ENCODE measurements around the gene LRRK1. TPM values are rescaled to one million over a fixed set of nuclear protein-coding genes. Genes with fewer than 3 reads are reported as not detected.

LRRK1 gene
- polyA plus RNA-seq, 5 donors: 1.5 to 3.0 (median 2.8) TPM

GRCh38 chr15:100975043-100975442, 55.9 kb downstream of the LRRK1 start:
- no peak for DNase-seq

DNA sequence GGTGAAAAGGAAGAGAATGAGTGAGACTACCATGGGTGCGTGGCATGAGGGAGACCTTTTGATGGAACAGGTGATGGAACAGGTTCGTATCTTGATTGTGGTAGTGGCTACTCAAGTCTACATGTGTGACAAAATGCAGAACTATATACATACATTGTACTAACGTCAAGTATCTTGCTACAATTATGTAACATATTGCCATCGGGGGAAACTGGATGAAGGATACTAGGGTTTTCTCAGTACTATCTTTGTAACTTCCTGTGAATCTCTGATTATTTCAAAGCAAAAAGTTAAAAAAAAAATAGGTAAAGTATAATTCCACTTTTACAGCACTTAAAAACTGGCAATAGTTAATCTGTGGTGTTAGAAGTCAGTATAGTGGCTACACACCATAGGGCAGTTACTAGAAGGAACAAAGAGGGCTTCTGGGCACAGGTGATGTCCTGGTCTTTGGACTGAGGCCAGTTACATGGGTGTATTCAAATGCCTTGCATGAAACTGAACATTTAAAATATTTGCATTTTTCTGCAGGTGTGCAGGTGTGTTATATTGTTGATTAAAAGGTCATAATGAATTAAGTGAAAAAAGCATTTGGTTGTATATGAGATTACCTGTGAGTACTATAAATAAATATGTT, 61.4 kb downstream of the LRRK1 start:
- no peak for DNase-seq

GRCh38 chr15:100981086-100981485, 61.9 kb downstream of the LRRK1 start:
- DNase-seq: no peak

- DNase-seq: no peak
These were observed 64.1 kb downstream of the LRRK1 start for GRCh38 chr15:100983221-100983620.

DNA sequence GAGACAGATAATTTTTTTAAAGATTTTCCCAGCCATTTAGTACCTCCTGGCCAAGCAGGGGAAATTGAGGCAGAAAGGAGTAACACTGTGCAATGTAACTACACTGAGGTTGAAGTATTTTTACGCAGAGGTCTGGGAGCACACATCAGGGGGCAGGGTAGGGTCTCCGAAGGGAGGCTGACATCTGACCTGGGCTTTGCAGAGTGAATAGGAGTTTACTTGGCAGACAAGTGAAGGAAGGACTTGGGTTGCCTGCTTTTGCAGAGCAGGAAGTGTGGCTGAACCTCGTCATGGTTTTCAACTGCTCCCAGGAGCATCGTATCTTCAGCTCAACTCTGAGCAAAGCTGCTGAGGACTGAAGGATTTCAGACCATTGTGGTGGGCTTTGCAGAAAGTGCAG, 66.2 kb downstream of the LRRK1 start:
- no peak for DNase-seq

DNA sequence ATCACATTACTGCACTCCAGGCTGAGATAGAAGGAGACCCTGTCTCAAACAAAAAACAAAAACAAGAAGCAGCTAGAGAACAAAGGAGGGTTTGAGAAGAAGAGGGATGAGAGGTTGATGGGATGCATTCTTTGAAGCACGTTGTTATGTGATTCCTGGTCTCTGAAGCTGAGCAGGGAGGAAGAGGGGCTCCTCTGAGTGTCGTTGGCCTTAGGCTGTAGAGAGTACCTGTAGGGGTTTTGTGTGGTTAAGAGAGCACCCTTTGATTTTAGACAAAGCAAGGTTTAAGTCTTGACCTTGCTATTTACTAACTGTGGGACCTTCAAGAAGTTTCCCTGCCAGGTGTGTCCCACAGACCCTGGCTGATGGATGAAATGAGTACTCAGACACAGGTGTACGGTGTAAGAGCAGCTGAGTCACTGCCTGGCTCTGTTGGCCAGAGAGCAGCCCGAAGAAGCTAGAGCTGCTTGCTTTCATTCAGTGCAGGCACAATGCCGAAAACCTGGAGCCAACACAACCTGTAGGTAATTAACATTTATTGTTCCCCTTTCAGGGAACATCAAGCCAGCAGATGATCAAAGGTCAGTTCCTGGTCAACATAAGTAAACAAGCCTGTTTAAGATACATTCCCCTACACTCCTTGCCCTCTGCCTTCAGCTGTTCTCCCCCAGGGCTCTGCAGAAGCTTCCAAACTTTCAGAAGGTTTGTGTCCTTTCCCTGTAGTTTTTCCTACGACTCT, 67.2 kb downstream of the LRRK1 start:
- DNase-seq: no peak

GRCh38 chr15:100987143-100987542, 68.0 kb downstream of the LRRK1 start:
- DNase-seq: no peak

DNA sequence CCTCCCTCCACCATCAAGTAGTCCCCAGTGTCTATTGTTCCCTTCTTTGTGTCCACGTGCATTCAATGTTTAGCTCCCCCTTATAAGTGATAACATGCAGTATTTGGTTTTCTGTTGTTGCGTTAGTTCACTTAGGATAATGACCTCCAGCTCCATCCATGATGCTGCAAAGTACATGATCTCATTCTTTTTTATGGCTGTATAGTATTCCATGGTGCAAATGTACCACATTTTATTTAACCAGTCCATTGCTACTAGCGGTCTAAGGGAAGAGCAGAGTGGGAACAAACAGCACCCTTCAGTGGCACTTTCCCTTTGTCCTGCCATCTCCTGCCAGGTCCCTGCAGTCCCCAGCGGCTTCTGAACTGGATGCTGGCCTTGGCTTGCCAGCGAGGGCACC, 69.1 kb downstream of the LRRK1 start:
- DNase-seq: no peak

DNA sequence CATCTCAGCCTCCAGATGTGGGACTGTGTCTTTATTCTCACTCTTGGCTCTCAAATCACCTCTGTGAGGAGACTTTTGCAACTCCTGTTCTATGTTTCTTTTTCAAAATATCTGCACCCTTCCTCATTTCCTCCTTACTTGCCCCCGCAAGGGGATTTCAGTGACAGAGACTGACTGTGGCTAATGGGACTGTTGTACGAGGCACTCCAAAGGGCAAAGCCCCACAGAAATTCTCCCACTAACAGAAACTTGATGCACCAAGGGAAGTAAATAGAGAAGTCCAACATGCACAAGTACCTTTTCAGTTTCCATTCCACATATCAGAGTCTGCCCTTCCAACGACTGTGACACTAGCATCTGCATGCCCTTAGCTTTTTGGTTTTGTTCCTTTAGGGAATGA, 69.7 kb downstream of the LRRK1 start:
- no peak for DNase-seq

DNA sequence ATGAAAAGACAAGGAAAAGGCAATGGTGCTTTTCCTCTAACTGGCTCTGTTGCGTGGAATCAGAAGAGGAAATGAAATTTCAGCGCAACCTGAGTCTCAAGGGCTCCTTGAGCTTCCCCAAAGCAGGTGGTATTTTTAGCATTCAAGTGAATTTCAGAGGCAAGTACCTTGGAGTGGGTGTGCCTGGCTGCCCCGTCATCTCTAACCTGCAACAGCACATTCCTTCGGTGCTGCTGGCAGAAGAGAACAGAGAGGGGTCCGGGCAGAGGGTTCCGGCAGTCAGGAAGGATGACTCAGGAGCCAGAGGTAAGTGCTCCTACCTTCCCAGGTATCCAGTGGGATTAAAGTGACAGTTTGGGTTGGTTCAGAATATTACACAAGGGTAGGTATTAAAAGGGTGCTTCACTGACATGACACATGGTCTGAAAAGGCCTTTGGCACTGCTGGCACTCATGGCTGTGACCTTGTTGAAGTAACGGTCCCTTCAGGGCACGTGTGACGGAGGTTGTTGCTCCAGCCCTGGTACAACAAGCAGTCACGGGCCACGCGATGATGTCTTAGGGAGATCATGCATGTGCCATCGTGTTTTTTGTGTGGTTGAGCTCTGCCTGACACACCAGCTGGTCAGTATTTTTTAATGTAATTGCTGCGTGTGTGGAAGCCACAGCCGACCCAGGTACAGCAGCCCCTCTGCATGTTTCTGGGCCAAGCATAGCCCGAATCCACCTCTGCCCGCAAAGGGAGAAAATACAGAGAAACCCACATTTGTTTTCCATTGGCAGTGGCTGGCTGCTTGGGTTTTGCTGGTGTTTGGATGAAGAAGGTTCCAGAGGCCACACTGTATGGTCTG, 75.7 kb downstream of the LRRK1 start:
- DNase-seq: no peak

GRCh38 chr15:100995471-100996430, 76.6 kb downstream of the LRRK1 start:
- no peak for DNase-seq

- DNase-seq: no peak
These were observed 78.3 kb downstream of the LRRK1 start for GRCh38 chr15:100997442-100997841.

GRCh38 chr15:100998630-100999029, 79.5 kb downstream of the LRRK1 start:
- no peak for DNase-seq

DNA sequence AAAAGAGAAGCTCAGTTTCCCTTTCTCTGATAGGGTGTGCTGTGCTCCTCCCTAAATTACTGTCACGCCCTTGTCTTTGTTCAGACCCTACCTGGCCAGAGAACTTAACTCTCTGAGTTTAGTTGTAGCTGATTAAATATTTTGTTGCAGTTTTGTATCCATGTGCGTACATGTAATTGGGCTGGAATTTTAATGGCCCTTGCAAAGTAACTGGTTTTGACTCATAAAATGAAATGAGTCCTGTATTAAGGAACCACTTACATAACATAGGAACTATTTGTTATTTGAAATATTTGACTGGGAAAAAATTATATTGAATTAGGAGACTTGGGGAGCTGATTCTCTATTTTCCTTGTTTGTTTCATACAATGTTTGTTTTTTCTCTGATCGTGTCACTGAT, 80.2 kb downstream of the LRRK1 start:
- no peak for DNase-seq

DNA sequence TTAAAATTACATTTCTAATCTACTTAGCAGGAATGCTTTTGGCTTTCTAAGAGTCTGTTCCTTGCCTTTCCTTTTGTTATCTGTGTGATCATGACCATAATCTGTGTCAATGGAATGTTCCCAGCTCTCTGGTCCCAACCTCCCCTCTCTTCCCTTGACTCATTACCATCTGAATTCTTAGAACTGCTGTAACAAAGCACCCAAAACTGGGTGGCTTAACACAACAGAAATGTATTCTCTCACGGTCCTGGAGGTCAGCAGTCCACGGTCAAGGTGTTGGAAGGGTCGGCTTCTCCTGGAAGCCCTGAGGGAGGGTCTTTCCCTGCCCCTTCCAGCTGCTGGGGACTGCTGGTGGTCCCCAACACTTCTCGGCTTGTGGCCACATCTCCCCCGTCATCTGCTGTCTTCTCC, 81.1 kb downstream of the LRRK1 start:
- no peak for DNase-seq

DNA sequence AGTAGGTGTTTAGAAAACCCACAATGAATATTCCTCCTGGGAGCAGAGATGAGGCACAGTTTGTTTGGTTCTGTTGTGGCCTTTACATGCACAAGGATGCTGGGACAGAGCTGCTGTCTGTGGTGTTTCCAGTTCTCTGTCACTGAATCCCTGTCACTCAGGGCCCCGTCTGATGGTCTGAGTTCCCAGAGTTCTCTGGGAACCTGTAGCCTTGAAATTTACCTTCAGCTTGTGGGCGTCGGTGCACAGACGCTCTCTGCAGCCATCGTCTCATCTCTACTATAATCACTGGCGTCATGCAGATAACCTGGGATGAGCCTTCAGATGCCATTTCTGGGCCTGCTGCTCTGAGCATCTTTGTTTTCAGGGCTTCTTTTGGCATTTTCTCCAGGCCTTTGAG, 81.9 kb downstream of the LRRK1 start:
- no peak for DNase-seq

- no peak for DNase-seq
These were observed 82.6 kb downstream of the LRRK1 start for GRCh38 chr15:101001796-101002195.

DNA sequence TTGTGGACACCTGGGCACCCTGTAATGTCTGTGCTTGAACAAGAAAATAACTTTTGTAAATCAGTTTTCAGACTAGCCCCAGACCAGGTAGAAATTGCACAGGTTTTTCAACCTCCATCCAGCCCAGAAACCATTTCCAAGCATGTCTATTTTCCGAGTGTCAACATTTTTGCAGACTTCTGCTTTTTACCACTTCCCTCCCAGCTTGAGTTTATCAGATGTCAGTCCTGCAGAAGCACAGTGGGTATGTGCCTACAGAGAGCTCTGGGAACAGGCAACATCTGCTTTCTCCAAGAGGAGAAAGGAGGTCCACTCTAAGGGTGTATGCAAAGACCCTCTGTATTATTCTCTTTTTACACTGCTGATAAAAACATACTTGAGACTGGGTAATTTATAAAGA, 83.9 kb downstream of the LRRK1 start:
- DNase-seq: no peak

- DNase-seq: no peak
These were observed 84.5 kb downstream of the LRRK1 start for GRCh38 chr15:101003706-101004105.

DNA sequence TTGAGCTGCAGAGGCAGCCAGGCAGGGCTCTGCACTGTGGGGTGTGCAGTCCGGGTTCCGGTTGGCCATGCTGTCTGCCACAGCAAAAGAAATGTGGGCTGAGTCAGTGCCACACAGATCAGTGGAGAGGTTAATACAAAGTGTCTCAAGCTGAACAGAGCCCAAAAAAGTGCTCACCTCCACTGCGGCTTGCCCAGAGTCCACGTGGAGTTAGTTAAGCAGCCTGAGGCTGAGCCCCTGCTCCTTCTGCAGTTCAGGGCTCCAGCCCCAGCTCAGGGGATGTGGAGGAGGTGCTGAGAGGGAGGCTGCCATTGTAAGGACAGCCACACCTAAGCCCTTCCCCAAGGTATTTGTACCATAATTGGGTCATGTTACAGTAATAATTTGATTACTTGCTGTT, 85.3 kb downstream of the LRRK1 start:
- no peak for DNase-seq

GRCh38 chr15:101004986-101005747, 86.0 kb downstream of the LRRK1 start:
- DNase-seq: no peak
